Activated CD4-positive, alpha-beta memory T cell treated with anti-CD3 and anti-CD28 coated beads for 36 hours (primary cell): ENCODE results near the gene GPHN. TPM values are rescaled to one million over a fixed set of nuclear protein-coding genes. Genes with fewer than 3 reads are reported as not detected.

ENCODE experiments used
- CTCF ChIA-PET: fragments of 350-600 bp; sonication (Branson Sonifier 250); formaldehyde crosslinking; loops from one replicate; lab custom pipeline; 2021; ENCODE audit warnings: antibody characterized with exemption, inconsistent platforms; lab: Charles Lee
- POLR2A ChIA-PET: fragments of 350-600 bp; sonication (Branson Sonifier 250); formaldehyde crosslinking; loops from one replicate; lab custom pipeline; 2021; ENCODE audit warnings: antibody characterized with exemption; lab: Charles Lee
- DNase-seq: peaks from one replicate; pipeline ENCODE4 v3.0.0-alpha.2; 2020
- H3K27ac Mint-ChIP-seq: one replicate; pipeline ENCODE4 v1.8.0; 2021; ENCODE audit warnings: mixed read lengths
- H3K27me3 Mint-ChIP-seq: one replicate; pipeline ENCODE4 v1.8.0; 2021; ENCODE audit warnings: mixed read lengths
- H3K36me3 Mint-ChIP-seq: one replicate; pipeline ENCODE4 v1.8.0; 2021; ENCODE audit warnings: mixed read lengths
- H3K4me1 Mint-ChIP-seq: one replicate; pipeline ENCODE4 v1.8.0; 2021; ENCODE audit warnings: low read depth, mixed read lengths
- H3K4me3 Mint-ChIP-seq: one replicate; pipeline ENCODE4 v1.8.0; 2021; ENCODE audit warnings: mild to moderate bottlenecking, mixed read lengths
- H3K9me3 Mint-ChIP-seq: one replicate; pipeline ENCODE4 v1.8.0; 2021; ENCODE audit warnings: mixed read lengths
- intact Hi-C: fragments of 100-400 bp; cut with micrococcal nuclease; formaldehyde crosslinking; loops from one replicate; pipeline ENCODE4 v1.15.1; 2023
- total RNA-seq, 2 experiments: library from RNA; stranded (reverse); gene quantifications; one replicate each; pipeline ENCODE4 v1.2.3, GENCODE V29; 2021

Gene GPHN
- total RNA-seq, 2 experiments from 2014 or later, result 19.5 to 23.1 TPM

GRCh38 chr14:66920196-66920595 lies 412.2 kb downstream of the GPHN start:
- H3K27me3 Mint-ChIP-seq, result no peaks in the 10 kb centered on the region
- no peak for DNase-seq
- peaks cover 10% of the 10 kb centered on the region for H3K9me3 Mint-ChIP-seq
- H3K4me1 Mint-ChIP-seq, result no peaks in the 10 kb centered on the region
- no peak overlapping the region for H3K27ac Mint-ChIP-seq
- CTCF ChIA-PET, result no interaction called here
- H3K36me3 Mint-ChIP-seq, result peaks cover 61% of the 10 kb centered on the region
- intact Hi-C loops, result no loop called here
- no peak overlapping the region for H3K4me3 Mint-ChIP-seq
- POLR2A ChIA-PET, result no interaction called here

GRCh38 chr14:66923251-66923650 lies 415.3 kb downstream of the GPHN start:
- POLR2A ChIA-PET, result interaction anchor here (0.7 kb wide), 1 partner anchor 301 kb away, joined by 3 read pairs; no protein-coding TSS in a partner anchor
- peaks cover 61% of the 10 kb centered on the region for H3K36me3 Mint-ChIP-seq
- H3K4me3 Mint-ChIP-seq, result no peak overlapping the region
- no peaks in the 10 kb centered on the region for H3K4me1 Mint-ChIP-seq
- DNase-seq, result no peak
- H3K9me3 Mint-ChIP-seq, result peaks cover 10% of the 10 kb centered on the region
- intact Hi-C loops, result no loop called here
- no peak overlapping the region for H3K27ac Mint-ChIP-seq
- no peaks in the 10 kb centered on the region for H3K27me3 Mint-ChIP-seq
- CTCF ChIA-PET, result no interaction called here

DNA sequence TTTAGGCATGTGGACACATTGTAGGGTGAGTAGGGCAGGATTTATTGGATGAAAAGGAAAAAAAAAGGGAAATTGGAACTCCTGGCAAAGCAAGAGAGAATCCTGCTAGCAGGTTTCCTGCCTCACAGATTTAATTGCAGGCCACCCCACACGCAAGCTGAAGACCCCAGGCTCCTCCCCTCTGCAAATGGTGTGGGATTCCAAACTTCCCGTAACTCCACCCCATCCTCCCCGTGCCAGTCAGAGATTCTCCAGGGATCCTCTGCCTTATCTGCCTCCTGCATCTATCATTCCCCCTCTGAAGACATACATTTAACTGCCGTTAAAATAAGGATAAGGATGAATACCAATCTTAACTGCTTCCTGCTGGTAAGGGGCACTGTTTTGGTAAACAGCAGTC lies 431.5 kb downstream of the GPHN start:
- POLR2A ChIA-PET, result no interaction called here
- H3K4me1 Mint-ChIP-seq, result no peaks in the 10 kb centered on the region
- intact Hi-C loops, result no loop called here
- peaks cover 47% of the 10 kb centered on the region for H3K9me3 Mint-ChIP-seq
- DNase-seq, result no peak
- H3K27ac Mint-ChIP-seq, result no peak overlapping the region
- H3K36me3 Mint-ChIP-seq, result peaks cover 67% of the 10 kb centered on the region
- no peaks in the 10 kb centered on the region for H3K27me3 Mint-ChIP-seq
- CTCF ChIA-PET, result no interaction called here
- H3K4me3 Mint-ChIP-seq, result no peak overlapping the region

- DNase-seq, result no peak
- Mint-ChIP-seq H3K4me1 (no peaks in the 10 kb centered on the region), H3K27me3 (no peaks in the 10 kb centered on the region), H3K9me3 (peaks cover 55% of the 10 kb centered on the region), H3K27ac (no peak overlapping the region), H3K4me3 (no peak overlapping the region), H3K36me3 (peaks cover 57% of the 10 kb centered on the region)
- ChIA-PET CTCF (no interaction called here), POLR2A (no interaction called here)
- intact Hi-C loops, result no loop called here
Measured at GRCh38 chr14:66944872-66945271, 436.9 kb downstream of the GPHN start.

DNA sequence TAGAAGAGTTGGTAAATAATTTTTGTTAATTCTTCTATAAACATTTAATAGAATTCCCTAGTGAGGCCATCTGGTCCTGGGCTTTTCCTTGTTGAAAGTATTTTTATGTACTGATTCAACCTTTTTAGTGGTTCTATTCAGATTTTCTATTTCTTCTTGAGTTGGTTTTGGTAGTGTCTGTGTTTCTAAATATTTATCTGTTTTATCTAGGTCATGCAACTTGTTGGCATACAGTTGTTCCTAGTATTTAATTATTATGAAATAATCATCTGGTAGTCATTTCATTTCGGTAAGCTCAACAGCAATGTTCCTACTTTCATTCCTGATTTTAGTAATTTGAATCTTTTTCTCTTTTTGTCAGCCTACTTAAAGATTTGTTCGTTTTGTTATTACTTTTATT lies 447.2 kb downstream of the GPHN start:
- Mint-ChIP-seq H3K27me3 (no peaks in the 10 kb centered on the region), H3K9me3 (peaks cover 46% of the 10 kb centered on the region), H3K4me3 (no peak overlapping the region), H3K36me3 (peaks cover 60% of the 10 kb centered on the region), H3K4me1 (no peaks in the 10 kb centered on the region), H3K27ac (no peak overlapping the region)
- POLR2A ChIA-PET, result no interaction called here
- CTCF ChIA-PET, result no interaction called here
- intact Hi-C loops, result no loop called here
- no peak for DNase-seq

- H3K9me3 Mint-ChIP-seq, result peaks cover 35% of the 10 kb centered on the region
- CTCF ChIA-PET, result no interaction called here
- H3K4me3 Mint-ChIP-seq, result no peak overlapping the region
- POLR2A ChIA-PET, result no interaction called here
- H3K4me1 Mint-ChIP-seq, result no peaks in the 10 kb centered on the region
- no peak for DNase-seq
- H3K27me3 Mint-ChIP-seq, result no peaks in the 10 kb centered on the region
- intact Hi-C loops, result no loop called here
- H3K27ac Mint-ChIP-seq, result no peak overlapping the region
- H3K36me3 Mint-ChIP-seq, result peaks cover 54% of the 10 kb centered on the region
Measured at GRCh38 chr14:66959437-66960050, 451.6 kb downstream of the GPHN start.

GRCh38 chr14:66965831-66966230 lies 457.9 kb downstream of the GPHN start:
- intact Hi-C loops, result no loop called here
- Mint-ChIP-seq H3K27ac (no peak overlapping the region), H3K4me3 (no peak overlapping the region), H3K27me3 (no peaks in the 10 kb centered on the region), H3K4me1 (no peaks in the 10 kb centered on the region), H3K36me3 (peaks cover 31% of the 10 kb centered on the region), H3K9me3 (no peaks in the 10 kb centered on the region)
- CTCF ChIA-PET, result no interaction called here
- DNase-seq, result no peak
- POLR2A ChIA-PET, result no interaction called here

- H3K4me1 Mint-ChIP-seq, result no peaks in the 10 kb centered on the region
- intact Hi-C loops, result no loop called here
- ChIA-PET CTCF (no interaction called here), POLR2A (no interaction called here)
- no peaks in the 10 kb centered on the region for H3K9me3 Mint-ChIP-seq
- no peak overlapping the region for H3K4me3 Mint-ChIP-seq
- H3K36me3 Mint-ChIP-seq, result peaks cover 3% of the 10 kb centered on the region
- no peak overlapping the region for H3K27ac Mint-ChIP-seq
- no peak for DNase-seq
- no peaks in the 10 kb centered on the region for H3K27me3 Mint-ChIP-seq
Measured at GRCh38 chr14:66972469-66972868, 464.5 kb downstream of the GPHN start.

DNA sequence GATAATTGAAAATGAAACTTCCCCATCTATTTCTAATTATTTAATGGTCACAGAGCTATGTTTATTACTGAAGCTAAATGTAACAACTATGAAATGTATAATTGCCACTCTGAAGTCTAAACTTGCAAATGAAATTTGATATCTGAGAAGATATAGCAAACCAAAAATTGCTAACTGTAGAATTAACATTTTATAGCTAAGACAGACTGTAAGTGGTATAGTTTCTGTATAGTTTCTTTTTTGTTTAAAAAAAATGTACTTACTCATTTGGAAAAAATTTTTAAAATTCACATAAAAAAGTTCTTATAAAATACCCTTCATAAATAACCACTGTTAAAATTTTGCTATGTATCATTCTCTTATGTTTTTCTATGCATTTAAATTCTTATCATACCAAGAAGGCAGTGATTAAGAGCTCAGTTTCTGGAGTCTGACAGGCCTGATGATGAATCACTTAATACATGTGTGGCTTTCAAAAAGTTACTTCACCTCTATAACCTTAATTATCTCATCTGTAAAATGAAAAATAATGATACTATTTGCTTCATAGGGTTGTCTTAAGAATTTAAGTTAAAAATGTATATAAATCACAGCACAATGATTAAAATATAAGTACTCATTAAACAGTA lies 466.6 kb downstream of the GPHN start:
- CTCF ChIA-PET, result interaction anchor here (0.6 kb wide), 1 partner anchor 378 kb away, joined by 3 read pairs; no protein-coding TSS in a partner anchor
- Mint-ChIP-seq H3K4me3 (no peak overlapping the region), H3K27me3 (no peaks in the 10 kb centered on the region), H3K9me3 (no peaks in the 10 kb centered on the region), H3K4me1 (peaks cover 4% of the 10 kb centered on the region), H3K36me3 (peaks cover 2% of the 10 kb centered on the region), H3K27ac (no peak overlapping the region)
- intact Hi-C loops, result no loop called here
- POLR2A ChIA-PET, result no interaction called here
- DNase-seq, result no peak

DNA sequence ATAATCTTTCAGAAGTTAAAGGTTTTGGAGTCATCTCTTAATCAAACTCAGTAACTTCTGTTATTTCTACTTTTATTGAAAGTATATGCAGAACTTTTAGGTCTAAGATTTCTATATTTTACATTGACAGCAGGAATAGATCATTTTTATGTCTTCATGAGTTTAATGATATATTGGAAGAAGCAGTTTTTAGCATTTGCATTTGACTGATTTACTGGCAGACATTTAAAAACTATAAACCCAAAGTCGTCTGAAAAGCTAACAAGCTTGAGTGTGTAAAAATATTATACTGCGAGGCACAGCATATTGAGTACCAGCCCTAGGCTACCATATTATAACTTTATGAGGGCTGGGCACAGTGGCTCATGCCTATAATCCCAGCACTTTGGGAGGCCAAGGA lies 467.3 kb downstream of the GPHN start:
- H3K27me3 Mint-ChIP-seq, result no peaks in the 10 kb centered on the region

GRCh38 chr14:66979101-66979974 lies 471.4 kb downstream of the GPHN start:
- ChIA-PET POLR2A (no interaction called here), CTCF (no interaction called here)
- peaks cover 2% of the 10 kb centered on the region for H3K36me3 Mint-ChIP-seq
- peak; percentile 13 for DNase-seq
- intact Hi-C loops, result loop anchor here (1.0 kb wide), 2 partner anchors 19 to 155 kb away; no protein-coding TSS in a partner anchor
- no peaks in the 10 kb centered on the region for H3K9me3 Mint-ChIP-seq
- H3K4me3 Mint-ChIP-seq, result no peak overlapping the region
- no peak overlapping the region for H3K27ac Mint-ChIP-seq
- no peaks in the 10 kb centered on the region for H3K27me3 Mint-ChIP-seq
- H3K4me1 Mint-ChIP-seq, result peaks cover 5% of the 10 kb centered on the region

More for the DNA sequence above, 467.3 kb downstream of the GPHN start:
- ChIA-PET POLR2A (no interaction called here), CTCF (no interaction called here)
- no peak overlapping the region for H3K27ac Mint-ChIP-seq
- no peaks in the 10 kb centered on the region for H3K9me3 Mint-ChIP-seq
- no peak overlapping the region for H3K4me3 Mint-ChIP-seq
- intact Hi-C loops, result no loop called here
- H3K4me1 Mint-ChIP-seq, result peaks cover 5% of the 10 kb centered on the region
- H3K36me3 Mint-ChIP-seq, result peaks cover 2% of the 10 kb centered on the region
- no peak for DNase-seq

DNA sequence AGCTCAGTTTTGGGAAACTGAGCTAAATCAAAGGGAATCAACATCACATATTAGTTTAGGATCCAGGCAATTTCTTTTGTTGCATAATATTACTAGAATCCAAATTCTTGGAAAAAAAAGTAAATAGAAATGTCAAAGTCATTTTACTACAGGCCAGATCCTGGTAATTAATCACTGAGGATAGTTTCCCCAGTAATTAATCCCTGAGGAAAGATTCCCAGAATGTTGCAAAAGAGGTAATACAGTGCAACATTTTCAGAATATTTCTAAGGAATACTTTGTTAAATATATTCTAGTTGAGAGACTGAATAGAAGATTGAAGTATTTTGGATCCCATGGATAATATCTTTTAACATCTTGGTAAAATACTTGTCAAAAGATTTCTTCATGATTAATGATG lies 474.3 kb downstream of the GPHN start:
- H3K27ac Mint-ChIP-seq, result no peak overlapping the region
- H3K27me3 Mint-ChIP-seq, result no peaks in the 10 kb centered on the region
- ChIA-PET POLR2A (no interaction called here), CTCF (no interaction called here)
- peaks cover 11% of the 10 kb centered on the region for H3K36me3 Mint-ChIP-seq
- DNase-seq, result no peak
- H3K9me3 Mint-ChIP-seq, result no peaks in the 10 kb centered on the region
- intact Hi-C loops, result no loop called here
- H3K4me3 Mint-ChIP-seq, result no peak overlapping the region
- peaks cover 5% of the 10 kb centered on the region for H3K4me1 Mint-ChIP-seq
